ENCODE measurements around the gene COX20.
A peak's percentile ranks its signal among the peaks of the same experiment; 100 is the strongest.

DNA sequence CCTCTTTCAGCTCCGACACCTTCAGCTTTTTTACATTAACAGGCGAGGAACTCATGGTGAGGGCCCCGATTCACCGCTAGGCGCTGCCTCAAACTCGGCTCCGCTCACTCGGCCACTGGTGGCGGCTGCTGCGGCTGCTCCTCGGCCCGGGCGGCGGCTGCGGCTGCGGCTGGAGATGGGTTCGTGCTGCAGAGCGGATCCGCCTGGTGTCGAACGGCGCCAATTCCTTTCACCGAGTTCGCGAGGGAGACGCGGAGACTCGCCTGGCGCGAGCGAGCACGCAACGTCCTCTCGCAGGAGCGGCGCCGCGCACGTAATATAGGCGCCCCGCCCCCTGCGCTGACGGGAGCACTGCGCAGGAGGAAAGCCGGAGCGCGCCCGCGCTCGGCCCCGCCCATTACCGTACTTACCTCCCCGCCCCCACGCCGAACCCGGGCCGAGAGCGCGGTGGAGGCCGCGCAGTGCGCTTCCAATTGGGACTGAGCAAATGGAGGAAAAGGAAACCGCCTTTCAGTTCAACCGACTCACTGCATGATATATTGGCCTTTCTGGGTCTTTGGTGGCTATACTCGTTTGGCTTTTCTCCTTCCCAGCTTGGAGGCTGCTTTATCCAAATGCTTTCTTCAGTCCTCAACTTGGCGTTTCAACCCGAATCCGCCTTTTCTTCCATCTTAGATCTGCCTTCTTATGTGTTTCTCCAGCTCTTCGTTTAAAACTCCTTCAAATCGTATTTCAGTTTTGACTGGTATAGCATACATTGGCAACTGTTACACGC, 29.0 kb downstream of the COX20 start, which contains the start of gene HNRNPU:
- TF ChIP-seq POLR2A (IDR thresholded peaks at IDR 0.05; ENCODE audit: low read depth, low read length) (peak; percentile 85), TAF1 (IDR thresholded peaks at IDR 0.05; ENCODE audit: low read depth, low read length) (peak; percentile 90), POLR2AphosphoS5 (IDR thresholded peaks at IDR 0.05; ENCODE audit: low read depth, low read length) (peak; percentile 90), PAX5 (IDR thresholded peaks at IDR 0.05; ENCODE audit: insufficient read depth, low read length, severe bottlenecking) (no peak)

Measured in GM12891 (cell line).